NCI-H510A (cell line): ENCODE measurements around the gene MCRIP1.

Experiments
- DNase-seq: peaks from one replicate; lab custom pipeline; 2025; lab: John Stamatoyannopoulos, UW

MCRIP1 gene, protein sequence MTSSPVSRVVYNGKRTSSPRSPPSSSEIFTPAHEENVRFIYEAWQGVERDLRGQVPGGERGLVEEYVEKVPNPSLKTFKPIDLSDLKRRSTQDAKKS

GRCh38 chr17:81833160-81833920 lies at the start of gene MCRIP1:
Gene MCRIP1, minus strand, starts transcription at chr17:81833291. Its CDS starts 8,785 bp downstream, at chr17:81824506.
- peak; percentile 94 for DNase-seq

DNA sequence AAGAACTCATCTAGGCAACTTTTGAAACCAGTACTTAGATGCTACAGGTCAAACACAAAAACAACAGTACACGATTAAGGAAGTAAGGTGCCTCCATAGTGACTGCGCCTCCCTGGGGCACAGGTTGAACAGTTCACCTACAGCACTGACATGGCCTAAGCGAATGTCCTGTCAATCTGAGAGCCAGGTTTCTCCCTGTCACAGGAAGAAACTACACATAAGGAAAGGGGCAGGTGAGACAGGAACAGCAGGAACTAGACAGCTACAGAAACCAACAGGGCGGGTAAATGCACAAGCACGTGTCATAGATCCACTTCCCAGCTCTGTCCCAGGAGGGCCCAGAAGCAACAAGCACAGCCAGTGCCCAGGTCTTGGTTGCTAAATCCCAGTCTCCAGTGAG lies 46.0 kb upstream of the MCRIP1 start:
- DNase-seq: no peak

DNA sequence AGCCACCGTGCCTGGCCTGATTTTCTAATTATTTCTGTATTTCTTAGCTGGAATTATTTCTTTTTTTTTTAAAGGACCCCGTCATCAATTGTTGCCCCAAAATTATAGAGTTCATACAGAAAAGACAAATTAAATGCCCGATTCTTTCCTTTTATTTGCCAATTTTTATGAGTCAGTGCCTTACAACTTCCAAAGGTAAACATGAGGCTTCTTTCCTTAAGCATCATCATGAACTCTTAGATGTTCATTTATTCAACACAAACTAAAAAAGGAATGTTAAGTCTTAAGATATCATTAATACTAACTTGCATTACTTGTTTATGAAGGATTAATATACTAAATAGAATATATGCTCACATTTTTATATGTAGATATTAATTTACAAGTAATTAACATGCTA lies 45.2 kb upstream of the MCRIP1 start:
- DNase-seq: no peak

DNA sequence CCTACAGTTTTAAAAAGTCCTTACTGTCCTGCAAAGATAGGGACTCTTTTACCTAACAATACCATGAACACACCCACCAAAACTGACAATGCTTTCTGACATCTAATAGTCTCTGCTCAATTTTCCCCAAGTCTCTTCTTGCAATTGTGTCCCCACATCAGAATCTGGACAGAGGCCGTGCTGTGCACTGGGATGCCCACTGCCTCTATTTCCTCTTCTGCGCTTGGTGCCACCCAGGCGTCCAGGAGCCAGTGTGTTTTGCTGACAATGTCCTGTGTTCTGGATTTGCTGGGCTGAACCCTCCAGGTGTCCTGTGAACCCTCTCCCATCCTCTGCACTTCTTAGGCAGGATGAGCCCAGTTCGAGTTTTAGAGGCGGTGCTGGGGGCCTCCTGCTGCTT lies 44.5 kb upstream of the MCRIP1 start:
- DNase-seq: no peak

GRCh38 chr17:81871387-81872230 lies 38.5 kb upstream of the MCRIP1 start:
- DNase-seq: no peak

DNA sequence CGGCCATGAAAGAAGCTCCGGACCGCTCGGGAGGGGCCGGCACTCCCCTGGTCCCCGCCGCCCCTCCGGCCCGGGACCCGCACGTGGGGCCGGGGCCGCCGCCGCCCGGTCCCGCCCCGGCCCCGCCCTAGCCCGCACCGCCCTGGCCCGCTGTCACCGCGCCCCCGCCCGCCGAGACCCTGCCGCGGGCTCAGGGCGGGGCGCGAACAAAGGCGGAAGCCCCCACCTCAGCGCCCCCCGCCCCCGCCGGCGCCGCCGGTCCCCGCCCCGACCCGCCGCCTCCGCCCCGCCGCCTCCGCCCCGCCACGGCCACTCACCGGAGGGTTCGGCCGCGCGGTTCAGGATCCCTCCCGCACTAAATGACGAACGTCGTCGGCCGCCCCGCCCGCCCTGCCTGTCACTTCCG lies 37.9 kb upstream of the MCRIP1 start, which contains the start of gene ARHGDIA:
TSS of gene ARHGDIA (minus strand) at position 357 of the 406 bp plus-strand sequence. CDS start 1,407 bp downstream, outside the sequence.
- DNase-seq: peak; percentile 86

GRCh38 chr17:81870131-81870980 lies 37.3 kb upstream of the MCRIP1 start:
- no peak for DNase-seq

DNA sequence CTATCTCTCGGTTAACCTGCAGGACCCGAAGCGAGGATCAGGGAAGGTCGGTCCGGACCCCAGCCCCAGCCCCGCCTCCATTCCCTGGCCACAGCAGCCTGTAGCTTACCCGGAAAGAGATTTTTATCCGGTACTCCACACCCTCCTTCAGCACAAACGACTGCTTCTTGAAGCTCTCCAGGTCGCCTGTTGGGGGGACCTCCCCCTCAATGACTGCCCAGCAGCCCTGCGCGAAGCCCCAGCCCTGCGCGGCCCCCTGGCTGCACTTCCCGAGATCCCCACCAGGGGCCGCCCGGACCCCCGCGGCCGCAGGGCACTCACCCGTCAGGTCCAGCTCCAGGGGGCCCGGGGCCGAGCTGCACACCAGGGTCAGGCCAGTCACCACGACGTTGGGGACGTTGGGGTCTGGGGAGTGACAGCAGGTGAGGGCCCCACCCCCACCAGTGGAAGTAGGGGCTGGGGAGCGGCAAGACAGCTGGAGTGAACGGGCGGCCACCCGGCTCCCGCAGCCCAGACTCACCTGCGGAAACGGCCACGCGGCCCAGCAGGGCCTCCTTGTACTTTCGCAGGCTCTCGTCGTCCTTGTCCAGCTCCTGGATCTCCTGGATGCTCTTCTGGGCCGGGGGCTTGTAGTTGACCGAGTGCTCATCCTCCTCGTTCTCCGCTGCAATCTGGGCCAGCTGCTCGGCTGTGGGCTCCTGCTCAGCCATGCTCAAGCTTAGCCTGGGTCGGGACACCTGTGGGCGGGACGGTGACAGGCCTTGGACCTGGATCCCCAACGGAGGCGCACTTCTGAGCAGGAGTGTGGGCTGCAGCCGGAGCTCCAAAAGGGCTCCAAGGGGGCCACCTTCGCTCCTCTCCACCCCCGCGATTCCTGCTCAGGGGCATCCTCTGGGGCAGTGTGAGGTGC lies 36.4 kb upstream of the MCRIP1 start:
- DNase-seq: no peak

DNA sequence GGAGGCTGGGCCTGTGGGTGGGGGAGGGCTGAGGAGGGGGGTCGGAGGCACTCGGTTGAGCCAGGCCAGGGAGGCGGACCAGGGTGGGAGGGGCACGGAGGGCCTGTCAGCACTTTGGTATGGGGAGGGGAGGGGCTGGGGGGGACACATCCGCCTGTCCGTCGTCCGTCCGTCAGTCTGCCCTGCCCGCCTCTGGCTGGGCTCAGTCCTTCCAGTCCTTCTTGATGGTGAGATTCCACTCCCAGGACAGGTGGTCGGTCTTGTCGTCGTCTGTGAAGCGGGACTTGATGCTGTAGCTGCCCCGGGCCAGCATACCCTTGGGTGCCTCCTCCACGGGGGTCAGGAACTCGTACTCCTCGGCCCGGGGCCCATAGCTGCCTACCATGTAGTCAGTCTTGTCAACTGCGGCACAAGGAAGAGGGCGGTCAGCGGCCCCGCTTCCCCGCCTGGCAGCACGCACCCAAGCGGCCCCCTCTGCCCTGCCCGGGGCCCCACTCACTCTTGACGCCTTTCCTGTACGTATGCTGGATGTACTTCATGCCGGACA lies 35.7 kb upstream of the MCRIP1 start:
- DNase-seq: peak; percentile 32

DNA sequence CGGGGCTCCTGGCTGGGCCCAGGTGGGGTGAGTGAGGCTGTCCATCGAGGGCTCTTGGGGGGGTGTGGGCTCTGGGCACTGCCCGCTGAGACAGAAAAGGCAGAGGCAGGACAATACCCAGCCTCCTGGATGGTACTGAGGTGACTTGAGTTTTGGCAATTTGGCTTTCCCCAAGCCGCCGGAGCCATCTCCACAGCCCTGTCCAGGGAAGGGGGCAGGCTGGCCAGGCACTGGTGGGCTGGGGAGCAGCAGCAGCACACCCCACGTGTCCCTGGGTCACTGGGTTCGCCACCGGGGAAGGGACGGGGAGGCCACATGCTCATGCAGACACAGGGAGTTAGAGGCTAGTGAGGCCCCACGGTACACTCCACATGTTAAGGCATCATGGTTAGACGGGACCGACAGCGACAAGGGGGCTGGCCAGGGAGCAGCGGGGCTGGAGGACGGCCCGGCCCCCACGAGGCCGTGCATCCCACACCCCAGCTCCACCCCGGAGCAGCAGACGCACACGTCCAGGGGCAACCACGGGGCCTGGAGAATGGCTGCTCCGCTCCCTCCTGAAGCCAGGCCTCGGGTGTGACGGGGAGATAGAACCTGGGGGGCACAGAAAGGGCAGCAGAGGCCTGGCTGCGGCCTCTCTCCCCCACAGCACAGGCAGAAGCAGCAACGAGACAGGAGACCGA lies 35.0 kb upstream of the MCRIP1 start:
- DNase-seq: no peak

DNA sequence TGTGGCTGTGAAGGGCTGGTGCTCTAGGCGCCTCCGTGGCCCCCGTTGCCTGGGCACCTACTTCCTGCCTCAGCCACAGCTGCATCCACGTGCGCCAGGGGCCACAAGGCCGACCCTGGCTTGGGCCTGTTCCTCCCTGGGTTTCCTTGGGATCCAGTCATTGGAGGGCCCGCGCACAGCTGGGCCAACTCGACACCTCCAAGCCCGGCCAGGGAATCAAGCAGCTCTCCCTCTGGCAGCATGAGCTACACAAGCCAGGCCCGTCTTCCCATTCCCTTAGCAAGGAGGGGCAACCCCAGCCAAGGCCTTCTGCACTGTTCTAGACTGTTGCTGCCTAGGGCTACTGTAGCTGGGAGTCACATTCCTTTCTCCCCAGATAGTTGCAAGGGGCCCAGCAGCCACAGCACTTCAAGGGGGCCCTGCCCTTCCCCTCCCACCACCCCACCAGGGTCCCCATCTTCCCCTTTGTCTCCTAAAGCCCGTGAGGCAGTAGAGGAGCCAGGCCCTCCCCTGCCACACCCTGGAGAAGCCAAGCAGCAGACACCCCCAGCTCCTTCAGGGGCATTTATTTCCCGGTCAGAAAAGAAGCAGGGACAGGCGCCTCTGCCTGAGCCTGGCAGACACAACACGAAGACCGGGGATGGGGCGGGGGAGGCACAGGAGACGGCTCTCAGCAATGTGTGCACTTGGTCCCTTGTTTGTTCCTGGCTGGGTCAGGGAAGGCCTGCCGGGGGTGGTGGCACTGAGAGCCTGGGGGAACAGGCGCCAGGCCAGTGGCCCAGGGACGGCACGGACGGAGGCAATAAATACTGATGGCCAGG lies 34.3 kb upstream of the MCRIP1 start:
- no peak for DNase-seq

DNA sequence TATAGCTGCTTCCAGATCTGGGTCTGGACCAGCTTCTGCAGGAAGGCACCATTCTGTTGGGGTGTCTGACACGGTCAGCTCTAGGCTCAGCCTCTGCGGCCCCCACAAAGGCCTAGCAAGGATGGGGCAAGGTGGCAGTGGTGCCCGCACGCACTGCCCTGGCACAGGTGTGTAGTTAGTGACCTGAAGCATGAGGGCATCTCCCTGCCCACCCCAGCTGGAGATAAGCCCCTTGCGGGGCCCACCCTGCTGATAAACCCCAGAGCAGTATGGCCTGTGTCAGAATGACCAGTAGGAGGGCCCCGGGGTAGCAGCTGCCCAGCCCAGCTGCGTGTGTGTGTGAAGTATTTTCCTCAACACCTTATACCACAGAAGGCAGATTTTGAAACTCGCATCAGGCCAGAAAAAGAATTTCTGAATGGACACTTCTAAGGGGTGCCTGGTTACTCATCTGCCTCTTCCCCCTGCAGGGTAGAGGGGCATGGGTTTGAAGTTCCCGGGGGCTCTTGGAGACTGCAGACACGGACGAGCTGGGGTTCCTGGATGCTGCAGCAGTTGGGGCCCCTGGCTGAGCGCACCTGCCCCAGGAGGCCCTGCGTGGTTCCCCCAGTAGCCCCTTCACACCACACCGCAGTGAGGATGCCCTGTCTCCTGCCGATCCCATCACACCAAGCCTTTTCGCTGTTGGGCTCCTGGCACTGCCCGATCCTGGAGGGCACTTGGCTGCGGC lies 33.5 kb upstream of the MCRIP1 start:
- no peak for DNase-seq

- DNase-seq: no peak
Measured at GRCh38 chr17:81865733-81866439, 32.8 kb upstream of the MCRIP1 start.

DNA sequence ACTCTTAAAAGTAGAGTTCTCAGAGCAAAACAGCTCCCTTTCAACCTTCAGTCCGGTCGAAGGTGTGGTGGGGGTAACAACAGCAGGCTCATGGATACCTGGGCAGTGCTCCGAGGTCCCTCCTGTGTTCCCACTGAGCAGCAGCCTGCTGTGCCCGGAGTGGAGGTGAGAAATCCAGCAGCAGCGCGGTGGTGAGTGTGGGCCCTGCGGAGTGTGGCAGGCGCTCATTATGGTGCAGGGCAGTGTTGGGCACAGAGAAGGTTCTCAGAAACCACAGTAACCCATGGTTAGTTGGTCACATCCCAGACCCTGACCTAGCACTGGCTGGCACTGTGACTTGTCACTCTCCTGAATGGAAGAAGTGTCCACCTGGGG lies 32.3 kb upstream of the MCRIP1 start:
- no peak for DNase-seq

- DNase-seq: no peak
Measured at GRCh38 chr17:81863833-81864768, 31.0 kb upstream of the MCRIP1 start.

- no peak for DNase-seq
Measured at GRCh38 chr17:81863123-81863675, 30.1 kb upstream of the MCRIP1 start.
